ENCODE results near the gene ERBIN.

ERBIN gene

DNA sequence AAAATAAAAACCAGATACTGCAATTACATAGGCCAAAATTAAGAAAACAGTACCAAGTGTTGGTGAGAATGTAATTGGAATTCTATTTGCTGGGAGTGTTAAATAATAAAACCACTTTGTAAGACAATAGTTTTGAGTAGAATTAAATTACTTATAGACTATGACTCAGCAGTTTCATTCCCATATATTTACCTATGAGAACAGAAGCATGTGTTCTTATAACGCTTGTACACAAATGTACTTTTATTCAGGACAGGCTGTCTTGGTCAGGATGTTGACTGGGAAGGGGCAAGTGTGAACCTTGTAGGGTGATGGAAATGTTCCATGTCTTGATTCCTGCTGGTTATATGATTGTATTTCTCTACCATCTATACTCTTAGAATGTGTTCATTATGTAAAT is 56.3 kb downstream of the ERBIN start:
- H3K27me3 ChIP-seq (ENCODE audit: control insufficient read depth, low read length) = no peaks in the 10 kb centered on the region
- peaks cover 7% of the 10 kb centered on the region; the same call in 1 of the 2 replicates for H3K4me1 ChIP-seq (ENCODE audit: control insufficient read depth, low read length)
- H4K20me1 ChIP-seq (ENCODE audit: control insufficient read depth, insufficient read depth, low read depth, low read length) = peaks cover 10% of the 10 kb centered on the region; the same call in 1 of the 2 replicates
- H3K36me3 ChIP-seq (ENCODE audit: control insufficient read depth, low read length) = peaks cover 21% of the 10 kb centered on the region
- peaks cover 100% of the 10 kb centered on the region for H3K79me2 ChIP-seq (ENCODE audit: control insufficient read depth, low read length)
- H3K9me3 ChIP-seq (ENCODE audit: control insufficient read depth, insufficient read depth, low read length) = no peaks in the 10 kb centered on the region
- no peak overlapping the region for H3K27ac ChIP-seq (ENCODE audit: low read depth, low read length)
- H3F3A ChIP-seq (ENCODE audit: control insufficient read depth, insufficient read depth) = 0 out of 2 replicates have a peak, but pooled peaks cover 3% of the 10 kb centered on the region
- H3K4me2 ChIP-seq (ENCODE audit: low read length) = no peak overlapping the region
- no peaks in the 10 kb centered on the region for H3K9me2 ChIP-seq (replicated peaks; ENCODE audit: control insufficient read depth, low read length)
- TF ChIP-seq EZH2phosphoT487 (IDR thresholded peaks at IDR 0.05; ENCODE audit: borderline replicate concordance, low read length) = no peak
- TF ChIP-seq, protein P1, sequence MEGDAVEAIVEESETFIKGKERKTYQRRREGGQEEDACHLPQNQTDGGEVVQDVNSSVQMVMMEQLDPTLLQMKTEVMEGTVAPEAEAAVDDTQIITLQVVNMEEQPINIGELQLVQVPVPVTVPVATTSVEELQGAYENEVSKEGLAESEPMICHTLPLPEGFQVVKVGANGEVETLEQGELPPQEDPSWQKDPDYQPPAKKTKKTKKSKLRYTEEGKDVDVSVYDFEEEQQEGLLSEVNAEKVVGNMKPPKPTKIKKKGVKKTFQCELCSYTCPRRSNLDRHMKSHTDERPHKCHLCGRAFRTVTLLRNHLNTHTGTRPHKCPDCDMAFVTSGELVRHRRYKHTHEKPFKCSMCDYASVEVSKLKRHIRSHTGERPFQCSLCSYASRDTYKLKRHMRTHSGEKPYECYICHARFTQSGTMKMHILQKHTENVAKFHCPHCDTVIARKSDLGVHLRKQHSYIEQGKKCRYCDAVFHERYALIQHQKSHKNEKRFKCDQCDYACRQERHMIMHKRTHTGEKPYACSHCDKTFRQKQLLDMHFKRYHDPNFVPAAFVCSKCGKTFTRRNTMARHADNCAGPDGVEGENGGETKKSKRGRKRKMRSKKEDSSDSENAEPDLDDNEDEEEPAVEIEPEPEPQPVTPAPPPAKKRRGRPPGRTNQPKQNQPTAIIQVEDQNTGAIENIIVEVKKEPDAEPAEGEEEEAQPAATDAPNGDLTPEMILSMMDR (IDR thresholded peaks at IDR 0.05; ENCODE audit: low read depth, low read length, poor library complexity, severe bottlenecking) = no peak
- H3K4me3 ChIP-seq (ENCODE audit: low read length) = no peak overlapping the region

DNA sequence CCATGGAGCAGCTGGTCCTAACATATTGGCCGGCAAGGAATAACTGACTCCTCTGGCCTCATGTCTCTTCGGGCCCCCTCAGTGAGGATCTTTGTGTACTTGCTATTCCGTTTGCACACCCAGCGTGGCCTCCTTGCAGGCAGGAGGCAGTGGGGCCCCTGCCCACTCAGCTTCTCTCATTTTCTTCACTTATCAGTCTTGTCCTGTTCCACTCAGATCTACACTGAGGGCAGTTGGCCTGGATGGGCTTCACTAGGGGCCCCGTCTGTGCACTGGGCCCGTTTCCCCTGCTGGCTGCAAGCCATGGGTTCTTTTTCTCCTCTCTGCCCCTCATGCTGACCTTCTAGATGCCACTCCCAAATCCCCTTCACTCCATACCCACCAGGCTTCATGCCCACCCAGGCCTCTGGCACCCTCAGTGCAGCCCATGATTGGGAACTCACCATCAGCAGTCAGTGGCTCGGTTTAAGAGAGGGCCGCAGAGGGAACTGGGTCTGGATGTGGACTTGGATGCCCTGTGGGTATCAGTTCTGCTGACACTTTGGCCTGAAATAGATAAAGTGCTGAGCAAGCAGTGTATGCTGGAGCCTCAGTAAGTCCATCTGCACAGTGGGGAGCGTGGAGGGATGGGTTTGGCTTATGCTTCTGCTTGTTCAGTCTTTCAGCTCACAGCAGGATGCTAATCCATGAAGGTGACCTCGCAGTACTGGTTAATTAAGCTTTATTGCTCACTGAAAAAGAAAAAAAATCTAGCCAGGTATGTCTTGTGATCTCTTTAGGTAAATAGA is 57.9 kb downstream of the ERBIN start:
- H3K27me3 ChIP-seq (ENCODE audit: control insufficient read depth, low read length) = no peaks in the 10 kb centered on the region
- H4K20me1 ChIP-seq (ENCODE audit: control insufficient read depth, insufficient read depth, low read depth, low read length) = peaks cover 14% of the 10 kb centered on the region; the same call in 1 of the 2 replicates
- peaks cover 16% of the 10 kb centered on the region; the same call in 1 of the 2 replicates for H3K36me3 ChIP-seq (ENCODE audit: control insufficient read depth, low read length)
- H3K79me2 ChIP-seq (ENCODE audit: control insufficient read depth, low read length) = peaks cover 100% of the 10 kb centered on the region
- no peaks in the 10 kb centered on the region for H3K9me3 ChIP-seq (ENCODE audit: control insufficient read depth, insufficient read depth, low read length)
- H3K4me2 ChIP-seq (ENCODE audit: low read length) = no peak overlapping the region
- peaks cover 7% of the 10 kb centered on the region; the same call in 1 of the 2 replicates for H3F3A ChIP-seq (ENCODE audit: control insufficient read depth, insufficient read depth)
- no peaks in the 10 kb centered on the region for H3K9me2 ChIP-seq (replicated peaks; ENCODE audit: control insufficient read depth, low read length)
- H3K4me3 ChIP-seq (ENCODE audit: low read length) = no peak overlapping the region
- peaks cover 7% of the 10 kb centered on the region; the same call in 1 of the 2 replicates for H3K4me1 ChIP-seq (ENCODE audit: control insufficient read depth, low read length)
- H3K27ac ChIP-seq (ENCODE audit: low read depth, low read length) = no peak overlapping the region
- TF ChIP-seq EZH2phosphoT487 (IDR thresholded peaks at IDR 0.05; ENCODE audit: borderline replicate concordance, low read length) = no peak
- TF ChIP-seq, protein P1 (IDR thresholded peaks at IDR 0.05; ENCODE audit: low read depth, low read length, poor library complexity, severe bottlenecking) = no peak

DNA sequence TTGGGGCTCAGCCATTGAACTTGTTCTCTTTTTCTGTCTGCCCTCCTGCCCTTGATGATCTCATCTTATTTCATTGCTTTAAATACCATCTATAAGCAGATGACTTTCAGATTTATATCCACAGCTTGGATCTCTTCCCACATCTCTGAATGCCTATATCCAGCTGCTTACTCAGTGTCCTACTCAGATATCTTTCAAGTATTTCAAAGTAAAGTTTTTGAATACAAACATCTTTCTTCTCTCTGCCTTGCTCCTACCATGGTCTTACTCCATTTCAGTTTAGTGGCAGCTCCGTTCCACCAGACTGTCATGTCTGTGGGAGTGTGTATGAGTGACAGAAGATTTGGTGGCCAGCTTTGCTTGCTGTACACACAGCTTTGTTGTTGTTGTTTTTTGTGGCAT is 59.7 kb downstream of the ERBIN start:
- Histone ChIP-seq H3K9me3 (ENCODE audit: control insufficient read depth, insufficient read depth, low read length) (no peaks in the 10 kb centered on the region), H4K20me1 (ENCODE audit: control insufficient read depth, insufficient read depth, low read depth, low read length) (peaks cover 15% of the 10 kb centered on the region; the same call in 1 of the 2 replicates), H3K79me2 (ENCODE audit: control insufficient read depth, low read length) (peaks cover 93% of the 10 kb centered on the region), H3K4me3 (ENCODE audit: low read length) (no peak overlapping the region), H3F3A (ENCODE audit: control insufficient read depth, insufficient read depth) (peaks cover 6% of the 10 kb centered on the region), H3K4me1 (ENCODE audit: control insufficient read depth, low read length) (peaks cover 7% of the 10 kb centered on the region; the same call in 1 of the 2 replicates), H3K27ac (ENCODE audit: low read depth, low read length) (no peak overlapping the region), H3K9me2 (replicated peaks; ENCODE audit: control insufficient read depth, low read length) (no peaks in the 10 kb centered on the region), H3K27me3 (ENCODE audit: control insufficient read depth, low read length) (no peaks in the 10 kb centered on the region), H3K4me2 (ENCODE audit: low read length) (no peak overlapping the region), H3K36me3 (ENCODE audit: control insufficient read depth, low read length) (peaks cover 21% of the 10 kb centered on the region)
- no peak for TF ChIP-seq EZH2phosphoT487 (IDR thresholded peaks at IDR 0.05; ENCODE audit: borderline replicate concordance, low read length)
- TF ChIP-seq, protein P1 (IDR thresholded peaks at IDR 0.05; ENCODE audit: low read depth, low read length, poor library complexity, severe bottlenecking) = no peak
